ENCODE data around the gene IPO4.

Gene IPO4

DNA sequence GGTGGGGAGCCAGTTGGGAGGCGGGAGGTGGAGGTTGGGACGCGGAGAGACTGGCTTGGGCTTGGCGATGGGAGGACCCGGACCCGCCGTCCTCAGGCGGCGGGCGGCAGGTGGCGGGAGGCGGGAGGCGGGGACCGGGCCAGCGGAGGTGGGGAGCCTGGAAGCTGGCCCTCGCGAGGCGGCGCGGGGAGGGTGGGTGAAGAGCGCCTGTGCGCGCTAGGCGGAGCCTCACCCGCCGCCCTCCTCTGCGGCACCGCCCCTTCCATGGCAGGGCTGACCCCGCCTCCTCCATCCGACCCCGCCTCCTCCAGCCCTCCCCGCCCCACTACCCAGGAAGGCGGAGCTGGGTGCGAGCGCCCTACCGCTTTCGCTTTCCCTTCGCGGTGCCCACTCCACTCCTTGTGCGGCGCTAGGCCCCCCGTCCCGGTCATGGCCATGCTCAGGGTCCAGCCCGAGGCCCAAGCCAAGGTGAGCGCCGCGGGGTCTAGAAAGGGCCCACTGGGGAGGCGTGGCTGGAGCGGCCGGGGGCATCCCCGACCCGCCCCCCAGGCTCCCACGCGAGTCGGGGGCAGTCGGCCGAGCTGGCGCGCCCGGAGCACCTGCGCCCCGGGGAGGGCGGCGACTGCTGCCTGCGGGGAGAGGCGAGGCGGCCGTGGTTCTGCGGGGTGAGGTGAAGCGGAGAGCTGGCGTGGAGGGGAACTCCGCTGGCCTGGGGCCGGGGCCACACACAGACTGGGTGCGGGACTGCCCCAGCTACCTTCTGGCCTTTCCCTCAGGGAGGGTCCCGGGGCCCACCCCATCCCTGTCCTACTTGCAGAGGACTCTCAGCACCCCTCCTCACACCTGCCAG lies 52.6 kb downstream of the IPO4 start, which contains the start of gene PSME1 (continued):
- TF ChIP-seq, protein P1, sequence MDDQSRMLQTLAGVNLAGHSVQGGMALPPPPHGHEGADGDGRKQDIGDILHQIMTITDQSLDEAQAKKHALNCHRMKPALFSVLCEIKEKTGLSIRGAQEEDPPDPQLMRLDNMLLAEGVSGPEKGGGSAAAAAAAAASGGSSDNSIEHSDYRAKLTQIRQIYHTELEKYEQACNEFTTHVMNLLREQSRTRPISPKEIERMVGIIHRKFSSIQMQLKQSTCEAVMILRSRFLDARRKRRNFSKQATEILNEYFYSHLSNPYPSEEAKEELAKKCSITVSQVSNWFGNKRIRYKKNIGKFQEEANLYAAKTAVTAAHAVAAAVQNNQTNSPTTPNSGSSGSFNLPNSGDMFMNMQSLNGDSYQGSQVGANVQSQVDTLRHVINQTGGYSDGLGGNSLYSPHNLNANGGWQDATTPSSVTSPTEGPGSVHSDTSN (CRISPR knock-in tag; IDR thresholded peaks at IDR 0.05) = 0 out of 2 replicates have a peak, but pooled peaks have one; percentile 28
- peak; percentile 51; the same call in 1 of the 2 replicates for TF ChIP-seq ZIC2 (tag by site-specific recombination; IDR thresholded peaks at IDR 0.05)
- no peak for TF ChIP-seq ZNF391 (tag by site-specific recombination; IDR thresholded peaks at IDR 0.05; ENCODE audit: borderline replicate concordance, low read depth)
- no peak for TF ChIP-seq ZNF623 (tag by site-specific recombination; IDR thresholded peaks at IDR 0.05)
- TF ChIP-seq, protein P2, sequence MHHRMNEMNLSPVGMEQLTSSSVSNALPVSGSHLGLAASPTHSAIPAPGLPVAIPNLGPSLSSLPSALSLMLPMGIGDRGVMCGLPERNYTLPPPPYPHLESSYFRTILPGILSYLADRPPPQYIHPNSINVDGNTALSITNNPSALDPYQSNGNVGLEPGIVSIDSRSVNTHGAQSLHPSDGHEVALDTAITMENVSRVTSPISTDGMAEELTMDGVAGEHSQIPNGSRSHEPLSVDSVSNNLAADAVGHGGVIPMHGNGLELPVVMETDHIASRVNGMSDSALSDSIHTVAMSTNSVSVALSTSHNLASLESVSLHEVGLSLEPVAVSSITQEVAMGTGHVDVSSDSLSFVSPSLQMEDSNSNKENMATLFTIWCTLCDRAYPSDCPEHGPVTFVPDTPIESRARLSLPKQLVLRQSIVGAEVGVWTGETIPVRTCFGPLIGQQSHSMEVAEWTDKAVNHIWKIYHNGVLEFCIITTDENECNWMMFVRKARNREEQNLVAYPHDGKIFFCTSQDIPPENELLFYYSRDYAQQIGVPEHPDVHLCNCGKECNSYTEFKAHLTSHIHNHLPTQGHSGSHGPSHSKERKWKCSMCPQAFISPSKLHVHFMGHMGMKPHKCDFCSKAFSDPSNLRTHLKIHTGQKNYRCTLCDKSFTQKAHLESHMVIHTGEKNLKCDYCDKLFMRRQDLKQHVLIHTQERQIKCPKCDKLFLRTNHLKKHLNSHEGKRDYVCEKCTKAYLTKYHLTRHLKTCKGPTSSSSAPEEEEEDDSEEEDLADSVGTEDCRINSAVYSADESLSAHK (tag by site-specific recombination; IDR thresholded peaks at IDR 0.05) = peak; percentile 56; the same call in 1 of the 2 replicates
- no peak; the same call in 1 of the 2 replicates for TF ChIP-seq OSR2 (tag by site-specific recombination; IDR thresholded peaks at IDR 0.05)
- no peak for TF ChIP-seq ZNF473 (tag by site-specific recombination; IDR thresholded peaks at IDR 0.05)
- no peak for TF ChIP-seq ZNF560 (tag by site-specific recombination; IDR thresholded peaks at IDR 0.05; ENCODE audit: borderline replicate concordance)
- no peak for TF ChIP-seq PRDM1 (tag by site-specific recombination; IDR thresholded peaks at IDR 0.05)
- TF ChIP-seq, protein P3, sequence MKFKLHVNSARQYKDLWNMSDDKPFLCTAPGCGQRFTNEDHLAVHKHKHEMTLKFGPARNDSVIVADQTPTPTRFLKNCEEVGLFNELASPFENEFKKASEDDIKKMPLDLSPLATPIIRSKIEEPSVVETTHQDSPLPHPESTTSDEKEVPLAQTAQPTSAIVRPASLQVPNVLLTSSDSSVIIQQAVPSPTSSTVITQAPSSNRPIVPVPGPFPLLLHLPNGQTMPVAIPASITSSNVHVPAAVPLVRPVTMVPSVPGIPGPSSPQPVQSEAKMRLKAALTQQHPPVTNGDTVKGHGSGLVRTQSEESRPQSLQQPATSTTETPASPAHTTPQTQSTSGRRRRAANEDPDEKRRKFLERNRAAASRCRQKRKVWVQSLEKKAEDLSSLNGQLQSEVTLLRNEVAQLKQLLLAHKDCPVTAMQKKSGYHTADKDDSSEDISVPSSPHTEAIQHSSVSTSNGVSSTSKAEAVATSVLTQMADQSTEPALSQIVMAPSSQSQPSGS (tag by site-specific recombination; IDR thresholded peaks at IDR 0.05; ENCODE audit: low read depth) = no peak
- peak; percentile 69 for TF ChIP-seq ZFHX2 (tag by site-specific recombination; conservative IDR thresholded peaks at IDR 0.05)
- no peak for TF ChIP-seq ZNF555 (tag by site-specific recombination; conservative IDR thresholded peaks at IDR 0.05)
- peak; percentile 8; the same call in 1 of the 2 replicates for TF ChIP-seq CTCF (tag by site-specific recombination; IDR thresholded peaks at IDR 0.05)

- H3K4me3 ChIP-seq (ENCODE audit: low read depth, low read length) = peak overlapping the region; percentile 92
- H3K9me3 ChIP-seq (ENCODE audit: control insufficient read depth, insufficient read depth, low read depth, low read length) = no peaks in the 10 kb centered on the region
- peaks cover 11 to 27% of the 10 kb centered on the region in 2 experiments for H3K36me3 ChIP-seq (ENCODE audit: control insufficient read depth in 2 of 2, insufficient read depth in 1 of 2, low read length in 2 of 2)
- H3K27ac ChIP-seq (ENCODE audit: extremely low read depth, low read depth, low read length) = peak overlapping the region; percentile 65
- peak; percentile 87 for TF ChIP-seq ZBTB48 (tag by site-specific recombination; IDR thresholded peaks at IDR 0.05)
- peak; percentile 97 for TF ChIP-seq SCRT2 (tag by site-specific recombination; IDR thresholded peaks at IDR 0.05)
- TF ChIP-seq ZNF335 (tag by site-specific recombination; conservative IDR thresholded peaks at IDR 0.05) = peak; percentile 79
- TF ChIP-seq SCRT1 (tag by site-specific recombination; IDR thresholded peaks at IDR 0.05; ENCODE audit: borderline replicate concordance) = peak; percentile 94
- TF ChIP-seq IKZF3 (tag by site-specific recombination; IDR thresholded peaks at IDR 0.05) = 0 out of 2 replicates have a peak, but pooled peaks have one; percentile 37
- TF ChIP-seq ZNF132 (tag by site-specific recombination; IDR thresholded peaks at IDR 0.05; ENCODE audit: borderline replicate concordance) = no peak
- peak; percentile 81 for TF ChIP-seq ZNF366 (tag by site-specific recombination; conservative IDR thresholded peaks at IDR 0.05)
- TF ChIP-seq ZNF292 (tag by site-specific recombination; IDR thresholded peaks at IDR 0.05; ENCODE audit: borderline replicate concordance, low read depth) = no peak
- TF ChIP-seq ZNF223 (tag by site-specific recombination; IDR thresholded peaks at IDR 0.05) = no peak
- no peak for TF ChIP-seq PATZ1 (tag by site-specific recombination; IDR thresholded peaks at IDR 0.05)
- TF ChIP-seq ZBTB20 (tag by site-specific recombination; IDR thresholded peaks at IDR 0.05) = 0 out of 2 replicates have a peak, but pooled peaks have one; percentile 28
- 0 out of 2 replicates have a peak, but pooled peaks have one; percentile 82 for TF ChIP-seq ZNF600 (tag by site-specific recombination; IDR thresholded peaks at IDR 0.05)
- ChIA-PET CTCF (interaction anchor here (0.9 to 1.0 kb wide), 2 partner anchors 21 to 26 kb away, joined by 3 to 6 read pairs; partner anchors contain the start of genes DCAF11, IRF9 and NRL), POLR2A (interaction anchor here (0.6 to 7.3 kb wide), 20 partner anchors 8 to 579 kb away, joined by 3 to 163 read pairs (median 4); partner anchors contain the start of genes CIDEB, DCAF11, IRF9 and MDP1)
- H3K4me1 ChIP-seq (ENCODE audit: control insufficient read depth, insufficient read depth, low read length) = peaks cover 4% of the 10 kb centered on the region; the same call in 1 of the 2 replicates
Measured at GRCh38 chr14:24135584-24135833, 53.1 kb downstream of the IPO4 start.
